HepG2 (cell line): ENCODE data around the gene C6orf132. TPM values are rescaled to one million over a fixed set of nuclear protein-coding genes. Genes with fewer than 3 reads are reported as not detected.

Experiments
- ATAC-seq: fragments of 200-7000 bp; cut with Tn5 transposase; 3 replicates; pipeline ENCODE4 v1.9.1; 2020; ENCODE audit warnings: mild to moderate bottlenecking, moderate library complexity
- BruUV-seq: library from RNA; stranded (reverse); fragments of 400-500 nt; replicated peaks from 2 replicates; lab custom pipeline; 2021; lab: Mats Ljungman, UMichigan
- CTCF ChIA-PET: fragments of 300-600 bp; formaldehyde crosslinking; extraction: SDS; loops from one replicate; lab custom pipeline; 2021; ENCODE audit warnings: low total read pairs, inconsistent platforms, low intra/inter-chr PET ratio; lab: Yijun Ruan, JAX
- POLR2A ChIA-PET: fragments of 350-600 bp; sonication (Branson Sonifier 250); formaldehyde crosslinking; loops from one replicate; lab custom pipeline; 2020; ENCODE audit warnings: antibody characterized with exemption, inconsistent platforms; lab: Yijun Ruan, JAX
- DNase-seq: peaks from one replicate; pipeline ENCODE4 v3.0.0-alpha.2; 2015; ENCODE audit warnings: low spot score
- FAIRE-seq: peaks from 3 replicates; lab custom pipeline; 2011; peaks lifted over from hg19 to GRCh38; lab: Jason Lieb, UNC
- H2AFZ ChIP-seq: one replicate; pipeline ENCODE4 v1.6.1; 2011; ENCODE audit warnings: low read length, inconsistent platforms
- H3K27ac ChIP-seq: fragments of 300-600 bp; 3 replicates; pipeline ENCODE4 v1.8.0; 2011; ENCODE audit warnings: mixed run types, mild to moderate bottlenecking, mixed read lengths, low read length, inconsistent platforms; ENCODE audit not compliant: insufficient read depth; ENCODE audit errors: extremely low read length
- H3K27me3 ChIP-seq, 2 experiments: fragments of 200-600 bp in 1 of 2; 2 replicates in 1 of 2; 3 replicates in 1 of 2; pipeline versions ENCODE4 v1.6.0 to v1.8.0; 2011; ENCODE audit warnings: low read length in 2 of 2, mild to moderate bottlenecking in 2 of 2, moderate library complexity in 2 of 2, inconsistent platforms in 1 of 2; ENCODE audit not compliant: insufficient read depth in 2 of 2, control insufficient read depth in 1 of 2
- H3K36me3 ChIP-seq, 2 experiments: fragments of 200-600 bp in 1 of 2; replicated peaks in 1 of 2; 2 replicates in 1 of 2; 3 replicates in 1 of 2; pipeline versions ENCODE4 v1.5.1 to v1.8.0; 2011; ENCODE audit warnings: low read length in 2 of 2, inconsistent platforms in 1 of 2; ENCODE audit not compliant: insufficient read depth in 2 of 2, control insufficient read depth in 1 of 2
- H3K4me1 ChIP-seq: 2 replicates; pipeline ENCODE4 v1.5.1; 2012; ENCODE audit warnings: low read length, inconsistent platforms; ENCODE audit not compliant: insufficient read depth
- H3K4me2 ChIP-seq: 2 replicates; pipeline ENCODE4 v1.6.0; 2011; ENCODE audit warnings: low read depth, low read length, inconsistent platforms
- H3K4me3 ChIP-seq, 3 experiments: fragments of 200-600 bp in 1 of 3; sonication (generic), shearing (Covaris generic) in 1 of 3; replicated peaks in 1 of 3; 2 replicates each; pipeline ENCODE4 v1.5.1; 2011 to 2016; ENCODE audit warnings: low read length in 3 of 3, inconsistent platforms in 2 of 3, low read depth in 2 of 3, mild to moderate bottlenecking in 2 of 3, control low read depth in 1 of 3, mixed read lengths in 1 of 3; ENCODE audit not compliant: insufficient read depth in 1 of 3
- H3K79me2 ChIP-seq: one replicate; pipeline ENCODE4 v1.6.1; 2011; ENCODE audit warnings: low read length, inconsistent platforms; ENCODE audit not compliant: insufficient read depth
- H3K9ac ChIP-seq: 2 replicates; pipeline ENCODE4 v1.6.0; 2011; ENCODE audit warnings: mild to moderate bottlenecking, low read depth, low read length, inconsistent platforms; ENCODE audit not compliant: insufficient read depth
- H3K9me3 ChIP-seq: 2 replicates; pipeline ENCODE4 v1.5.1; 2012; ENCODE audit warnings: mild to moderate bottlenecking, low read length
- H4K20me1 ChIP-seq: 2 replicates; pipeline ENCODE4 v1.6.0; 2011; ENCODE audit warnings: inconsistent platforms, mild to moderate bottlenecking, low read length, moderate library complexity; ENCODE audit not compliant: insufficient read depth
- MAFK ChIP-seq, 2 experiments: IDR thresholded peaks in 1 of 2; conservative IDR thresholded peaks in 1 of 2; 2 replicates each; pipeline ENCODE4 v1.6.1; 2011; ENCODE audit warnings: improper control_type of control experiment in 2 of 2, low read length in 2 of 2
- SPEN ChIP-seq: sonication (generic); formaldehyde crosslinking; IDR thresholded peaks from 2 replicates; pipeline ENCODE4 v1.5.1; 2020; ENCODE audit warnings: low read depth, mild to moderate bottlenecking, missing genetic modification reagents
- STAG1 ChIP-seq: sonication (generic); formaldehyde crosslinking; IDR thresholded peaks from 2 replicates; pipeline ENCODE4 v1.4.0; 2020; ENCODE audit warnings: missing genetic modification reagents
- WGBS: methylation state at CpG from one replicate; pipeline ENCODE4 v1.1.6; 2017; ENCODE audit warnings: low lambda C conversion rate; 5-methylcytosine and 5-hydroxymethylcytosine counted together
- in situ Hi-C: cut with HindIII; loops from 2 replicates; pipeline ENCODE4 v1.10.0; 2017; ENCODE audit warnings: low pct_unique_long_range_greater_than_20kb; ENCODE audit not compliant: extremely low pct_ligation_motif_present
- intact Hi-C: fragments of 100-400 bp; cut with micrococcal nuclease; formaldehyde crosslinking; loops from one replicate; pipeline ENCODE4 v1.10.0; 2022; ENCODE audit not compliant: unreplicated experiment
- polyA plus RNA-seq, 8 experiments: library from polyadenylated mRNA; depleted of rRNA in 3 of 8; stranded (reverse) in 7 of 8; unstranded in 1 of 8; fragments of >200 nt; fragmentation: Illumina TruSeq in 4 of 8; extraction: Trizol in 4 of 8; gene quantifications; 2 replicates each; pipeline versions ENCODE4 v1.2.1 to v1.2.3, GENCODE V29; 2011 to 2016; ENCODE audit warnings: low read depth in 4 of 8, missing spikeins in 1 of 8, mixed read lengths in 1 of 8; ENCODE audit not compliant: insufficient read depth in 1 of 8
- total RNA-seq, 5 experiments: library from RNA; depleted of rRNA; stranded (reverse); fragments of >200 nt; fragmentation: Illumina TruSeq; extraction: Trizol; gene quantifications; 2 replicates each; pipeline ENCODE4 v1.2.3, GENCODE V29; 2016; ENCODE audit warnings: low read depth in 1 of 5
- TF ChIP-seq, protein P1 (sequence below): sonication (generic); formaldehyde crosslinking; IDR thresholded peaks from 2 replicates; pipeline ENCODE4 v1.9.0; 2021; ENCODE audit warnings: missing genetic modification reagents, mild to moderate bottlenecking, borderline replicate concordance
- TF ChIP-seq, protein P2 (sequence below): sonication (generic); formaldehyde crosslinking; IDR thresholded peaks from 2 replicates; pipeline ENCODE4 v1.5.0; 2020; ENCODE audit warnings: mild to moderate bottlenecking, missing genetic modification reagents, moderate library complexity

The C6orf132 gene
- total and polyA plus RNA-seq, 2 of the 13 experiments (the other 11 are each of a cell fraction or from before 2014, with no cell fraction given) = 0.78 to 3.0 TPM

DNA sequence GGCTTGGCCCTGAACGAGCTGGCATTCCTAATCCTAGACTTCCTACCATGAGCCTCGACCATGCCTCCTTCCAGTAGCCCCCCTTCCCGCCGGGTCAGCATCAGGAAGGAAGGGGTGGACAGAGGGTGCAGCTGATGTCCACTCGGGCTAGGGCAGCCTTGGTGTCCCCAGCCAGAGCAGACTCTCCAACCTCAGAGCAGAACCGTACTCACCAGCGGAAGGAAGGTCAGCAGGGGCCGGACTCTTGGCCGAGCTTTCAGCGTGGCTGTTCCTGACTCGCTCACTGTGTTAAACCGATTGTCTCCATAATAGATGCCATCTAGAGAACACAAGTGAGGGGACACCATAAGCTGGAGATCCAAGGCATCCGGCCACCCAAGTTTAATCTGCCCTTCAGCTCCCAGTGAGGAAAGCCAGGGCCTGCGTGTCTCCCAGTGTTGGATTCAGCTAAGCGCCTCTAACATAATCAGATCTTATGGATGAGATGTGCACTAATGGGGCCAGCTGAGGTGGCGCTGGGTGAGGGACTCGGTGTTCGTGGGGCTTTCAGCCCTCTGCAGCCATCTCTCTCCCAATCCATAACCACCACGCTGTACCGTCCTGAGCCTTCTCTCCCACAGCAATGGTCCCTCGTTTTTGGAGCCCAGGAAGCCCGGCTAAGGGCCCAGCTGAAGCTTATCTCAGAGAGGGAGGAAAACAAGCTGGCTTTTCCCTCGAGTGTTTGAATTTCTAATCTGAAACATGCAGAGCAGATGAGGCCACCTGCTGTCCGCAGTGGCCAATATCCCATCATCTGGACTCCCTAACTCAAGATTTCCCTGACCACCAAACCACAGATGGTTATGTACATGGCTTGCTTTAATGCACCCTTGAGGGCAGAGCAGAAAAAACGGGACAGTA, 13.7 kb downstream of the C6orf132 start:
- BruUV-seq = no TSS peak
- H3K9me3 ChIP-seq = no peaks in the 10 kb centered on the region
- no peak for ATAC-seq
- H3K4me3 ChIP-seq = no peak overlapping the region
- H3K4me2 ChIP-seq = no peak overlapping the region
- CTCF ChIA-PET = no interaction called here
- peaks cover 9% of the 10 kb centered on the region for H3K4me1 ChIP-seq
- no peaks in the 10 kb centered on the region for H4K20me1 ChIP-seq
- TF ChIP-seq, protein P1, sequence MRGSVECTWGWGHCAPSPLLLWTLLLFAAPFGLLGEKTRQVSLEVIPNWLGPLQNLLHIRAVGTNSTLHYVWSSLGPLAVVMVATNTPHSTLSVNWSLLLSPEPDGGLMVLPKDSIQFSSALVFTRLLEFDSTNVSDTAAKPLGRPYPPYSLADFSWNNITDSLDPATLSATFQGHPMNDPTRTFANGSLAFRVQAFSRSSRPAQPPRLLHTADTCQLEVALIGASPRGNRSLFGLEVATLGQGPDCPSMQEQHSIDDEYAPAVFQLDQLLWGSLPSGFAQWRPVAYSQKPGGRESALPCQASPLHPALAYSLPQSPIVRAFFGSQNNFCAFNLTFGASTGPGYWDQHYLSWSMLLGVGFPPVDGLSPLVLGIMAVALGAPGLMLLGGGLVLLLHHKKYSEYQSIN (CRISPR knock-in tag) = no peak
- TF ChIP-seq STAG1 (peak; percentile 55), SPEN (no peak), MAFK (conservative IDR thresholded peaks at IDR 0.05 in 1 of 2, IDR thresholded peaks at IDR 0.05 in 1 of 2; ENCODE audit: low read length in 2 of 2) (no peak)
- TF ChIP-seq, protein P2, sequence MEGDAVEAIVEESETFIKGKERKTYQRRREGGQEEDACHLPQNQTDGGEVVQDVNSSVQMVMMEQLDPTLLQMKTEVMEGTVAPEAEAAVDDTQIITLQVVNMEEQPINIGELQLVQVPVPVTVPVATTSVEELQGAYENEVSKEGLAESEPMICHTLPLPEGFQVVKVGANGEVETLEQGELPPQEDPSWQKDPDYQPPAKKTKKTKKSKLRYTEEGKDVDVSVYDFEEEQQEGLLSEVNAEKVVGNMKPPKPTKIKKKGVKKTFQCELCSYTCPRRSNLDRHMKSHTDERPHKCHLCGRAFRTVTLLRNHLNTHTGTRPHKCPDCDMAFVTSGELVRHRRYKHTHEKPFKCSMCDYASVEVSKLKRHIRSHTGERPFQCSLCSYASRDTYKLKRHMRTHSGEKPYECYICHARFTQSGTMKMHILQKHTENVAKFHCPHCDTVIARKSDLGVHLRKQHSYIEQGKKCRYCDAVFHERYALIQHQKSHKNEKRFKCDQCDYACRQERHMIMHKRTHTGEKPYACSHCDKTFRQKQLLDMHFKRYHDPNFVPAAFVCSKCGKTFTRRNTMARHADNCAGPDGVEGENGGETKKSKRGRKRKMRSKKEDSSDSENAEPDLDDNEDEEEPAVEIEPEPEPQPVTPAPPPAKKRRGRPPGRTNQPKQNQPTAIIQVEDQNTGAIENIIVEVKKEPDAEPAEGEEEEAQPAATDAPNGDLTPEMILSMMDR (CRISPR knock-in tag) = peak; percentile 37
- TF ChIP-seq, all 625 proteins: peak for 2
- no peaks in the 10 kb centered on the region for H3K27me3 ChIP-seq
- H3K36me3 ChIP-seq = 0 out of 5 replicates have a peak, but pooled peaks cover 0 to 4% of the 10 kb centered on the region in 2 experiments
- no peak overlapping the region for H2AFZ ChIP-seq
- H3K27ac ChIP-seq = no peak overlapping the region
- POLR2A ChIA-PET = no interaction called here
- H3K9ac ChIP-seq = no peak overlapping the region
- in situ Hi-C loops (no loop called here), intact Hi-C loops (no loop called here)
- no peaks in the 10 kb centered on the region for H3K79me2 ChIP-seq
- FAIRE-seq = no peak
- no peak for DNase-seq
- WGBS = 82% methylated on average over 25 of the region's 25 CpGs
